Liver (tissue), 9 donors: ENCODE results near the gene NEAT1. TPM values are rescaled to one million over a fixed set of nuclear protein-coding genes. Genes with fewer than 3 reads are reported as not detected.

Source experiments
- DNase-seq: peaks from one replicate; pipeline ENCODE4 v3.0.0-alpha.2; 2017; ENCODE audit warnings: low spot score
- H3K27ac ChIP-seq, 2 donors: one replicate each; pipeline ENCODE4 v1.7.0; 2013; ENCODE audit warnings: inconsistent platforms in 2 of 2, low read length in 2 of 2, control low read depth in 1 of 2, low read depth in 1 of 2, mild to moderate bottlenecking in 1 of 2
- H3K27me3 ChIP-seq, 4 donors: one replicate each; pipeline versions ENCODE4 v1.6.1 to v1.7.0; 2013; ENCODE audit warnings: low read length in 3 of 4, inconsistent platforms in 1 of 4, mild to moderate bottlenecking in 1 of 4, moderate library complexity in 1 of 4; ENCODE audit not compliant: control insufficient read depth in 4 of 4, insufficient read depth in 4 of 4
- H3K36me3 ChIP-seq, 4 donors: one replicate each; pipeline versions ENCODE4 v1.6.1 to v1.7.0; 2013; ENCODE audit warnings: low read length in 3 of 4, mild to moderate bottlenecking in 3 of 4, low read depth in 1 of 4, moderate library complexity in 1 of 4; ENCODE audit not compliant: control insufficient read depth in 4 of 4, insufficient read depth in 3 of 4
- H3K4me1 ChIP-seq, 4 donors: one replicate each; pipeline versions ENCODE4 v1.6.1 to v1.7.0; 2013; ENCODE audit warnings: low read length in 3 of 4, mild to moderate bottlenecking in 3 of 4, moderate library complexity in 1 of 4; ENCODE audit not compliant: control insufficient read depth in 4 of 4, insufficient read depth in 4 of 4
- H3K4me3 ChIP-seq, 3 donors: one replicate each; pipeline versions ENCODE4 v1.6.1 to v1.7.0; 2013; ENCODE audit warnings: low read length in 3 of 3, control low read depth in 1 of 3, low read depth in 1 of 3, mild to moderate bottlenecking in 1 of 3
- H3K9ac ChIP-seq, 2 donors: one replicate each; pipeline ENCODE4 v1.7.0; 2013; ENCODE audit warnings: low read length in 2 of 2, mild to moderate bottlenecking in 2 of 2, moderate library complexity in 2 of 2, control low read depth in 1 of 2, low read depth in 1 of 2
- H3K9me3 ChIP-seq, 4 donors: one replicate each; pipeline versions ENCODE4 v1.6.1 to v1.7.0; 2013; ENCODE audit warnings: low read length in 3 of 4; ENCODE audit not compliant: control insufficient read depth in 4 of 4
- EGR1 ChIP-seq, 2 donors: IDR thresholded peaks; 2 replicates each; pipeline ENCODE4 v1.6.1; 2016 to 2018; ENCODE audit warnings: antibody characterized with exemption in 2 of 2, low read depth in 2 of 2
- FOXA2 ChIP-seq: IDR thresholded peaks from 2 replicates; pipeline ENCODE4 v1.6.1; 2016; ENCODE audit warnings: antibody characterized with exemption
- GABPA ChIP-seq, 2 donors: IDR thresholded peaks in 1 of 2; conservative IDR thresholded peaks in 1 of 2; 2 replicates each; pipeline ENCODE4 v1.6.1; 2016; ENCODE audit warnings: antibody characterized with exemption in 2 of 2, mild to moderate bottlenecking in 1 of 2, moderate library complexity in 1 of 2
- HNF4A ChIP-seq, 2 donors: conservative IDR thresholded peaks; 2 replicates each; pipeline ENCODE4 v1.6.1; 2016; ENCODE audit warnings: antibody characterized with exemption in 2 of 2, mild to moderate bottlenecking in 2 of 2
- HNF4G ChIP-seq: IDR thresholded peaks from 2 replicates; pipeline ENCODE4 v1.6.1; 2016; ENCODE audit warnings: antibody characterized with exemption
- NR2F2 ChIP-seq: IDR thresholded peaks from 2 replicates; pipeline ENCODE4 v1.6.1; 2016; ENCODE audit warnings: antibody characterized with exemption
- RAD21 ChIP-seq, 2 donors: IDR thresholded peaks; 2 replicates each; pipeline ENCODE4 v1.6.1; 2016; ENCODE audit warnings: antibody characterized with exemption in 2 of 2, mild to moderate bottlenecking in 2 of 2
- RXRA ChIP-seq, 2 donors: IDR thresholded peaks; 2 replicates each; pipeline ENCODE4 v1.6.1; 2017 to 2018; ENCODE audit warnings: antibody characterized with exemption in 2 of 2, mild to moderate bottlenecking in 1 of 2
- SP1 ChIP-seq: IDR thresholded peaks from 2 replicates; pipeline ENCODE4 v1.6.1; 2018; ENCODE audit warnings: antibody characterized with exemption, mild to moderate bottlenecking
- TAF1 ChIP-seq: conservative IDR thresholded peaks from 2 replicates; pipeline ENCODE4 v1.6.1; 2016; ENCODE audit warnings: antibody characterized with exemption, mild to moderate bottlenecking
- YY1 ChIP-seq: IDR thresholded peaks from 2 replicates; pipeline ENCODE4 v1.6.1; 2016; ENCODE audit warnings: antibody characterized with exemption, mild to moderate bottlenecking
- WGBS: extraction: QIAGEN DNeasy Blood & Tissue Kit; methylation state at CpG from one replicate; pipeline ENCODE4 v1.1.7; 2013; 5-methylcytosine and 5-hydroxymethylcytosine counted together
- polyA plus RNA-seq, 2 donors: library from polyadenylated mRNA; stranded (reverse) in 1 of 2; unstranded in 1 of 2; fragments of 200-250 nt in 1 of 2; fragments of >200 nt in 1 of 2; fragmentation: Nextera tagmentation in 1 of 2; extraction: Ambion mirVana in 1 of 2; gene quantifications; one replicate each; pipeline versions ENCODE4 v1.2.1 to v1.2.3, GENCODE V29; 2013 to 2015
- total RNA-seq, 2 donors: library from RNA; depleted of rRNA; stranded (reverse); fragments of >200 nt; gene quantifications; one replicate each; pipeline ENCODE4 v1.2.3, GENCODE V29; 2014
- TF ChIP-seq, protein P1 (sequence below): IDR thresholded peaks from 2 replicates; pipeline ENCODE4 v1.6.1; 2016; ENCODE audit warnings: antibody characterized with exemption, mild to moderate bottlenecking
- TF ChIP-seq, protein P2 (sequence below): fragments of 150-350 bp; IDR thresholded peaks from 2 replicates; pipeline ENCODE4 v1.5.1; 2017; ENCODE audit warnings: improper control_type of control experiment, low read depth, low read length; ENCODE audit not compliant: missing input control
- TF ChIP-seq, protein P3 (sequence below): IDR thresholded peaks from 2 replicates; pipeline ENCODE4 v1.6.1; 2016; ENCODE audit warnings: antibody characterized with exemption
- TF ChIP-seq, protein P4 (sequence below): IDR thresholded peaks from 2 replicates; pipeline ENCODE4 v1.6.1; 2016; ENCODE audit warnings: antibody characterized with exemption
- TF ChIP-seq, protein P5 (sequence below): IDR thresholded peaks from 2 replicates; pipeline ENCODE4 v1.6.1; 2016; ENCODE audit warnings: antibody characterized with exemption
- donor health status: healthy.
- donor health status: healthy.
- donor health status: healthy.
- donor health status: healthy.
- donor health status: healthy.

Gene NEAT1
- total and polyA plus RNA-seq, 4 donors = 29.6 to 1,968 (median 80.8) TPM

DNA sequence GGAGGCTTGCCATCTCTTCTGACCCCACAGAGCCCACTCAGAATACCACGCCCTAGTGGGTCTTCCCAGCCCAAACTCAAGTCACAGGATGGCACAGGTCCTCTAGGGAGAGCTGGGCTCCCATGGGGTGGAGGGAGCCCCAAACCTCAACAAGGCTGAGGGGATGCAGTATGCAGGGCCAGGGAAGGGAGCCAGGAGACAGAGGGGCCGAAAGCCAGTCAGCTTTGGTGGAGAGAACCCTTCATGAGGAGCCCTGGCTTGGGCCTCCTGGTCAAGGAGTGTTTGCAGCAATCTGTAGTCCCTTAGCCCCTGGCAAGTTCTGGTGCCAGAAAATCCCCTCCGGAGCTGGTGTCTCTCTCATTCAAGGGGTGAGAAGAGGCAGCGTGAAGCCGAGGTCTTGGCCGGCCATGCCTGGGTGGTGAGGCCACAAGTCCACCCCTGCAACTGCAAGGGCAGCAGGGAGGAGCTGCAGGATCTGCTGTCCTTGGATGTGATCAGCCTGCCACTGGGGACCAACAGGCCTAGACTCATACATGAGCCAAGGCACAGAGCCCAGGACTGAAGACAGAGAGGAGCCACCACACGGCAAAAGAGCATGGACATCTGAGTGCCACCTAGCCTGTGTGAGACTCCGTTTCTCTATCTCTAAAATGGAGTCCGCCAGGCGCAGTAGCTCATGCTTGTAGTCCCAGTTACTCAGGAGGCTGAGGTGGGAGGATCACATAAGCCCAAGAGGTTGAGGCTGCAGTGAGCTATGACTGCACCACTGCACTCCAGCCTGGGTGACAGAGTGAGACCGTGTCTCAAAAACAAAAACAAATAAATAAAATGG lies 24.1 kb downstream of the NEAT1 start:
- Histone ChIP-seq H3K27me3 (no peaks in the 10 kb centered on the region), H3K36me3 (peaks cover 0 to 5% (median 3%) of the 10 kb centered on the region in 4 donors), H3K9me3 (no peaks in the 10 kb centered on the region), H3K4me3 (no peak overlapping the region), H3K9ac (no peak overlapping the region), H3K4me1 (peaks cover 0 to 2% (median 0%) of the 10 kb centered on the region in 4 donors), H3K27ac (peak overlapping the region; percentile 1 to 46)
- 58% methylated on average over 11 of the region's 11 CpGs for WGBS
- TF ChIP-seq NR2F2 = peak; percentile 4
- TF ChIP-seq, protein P1, sequence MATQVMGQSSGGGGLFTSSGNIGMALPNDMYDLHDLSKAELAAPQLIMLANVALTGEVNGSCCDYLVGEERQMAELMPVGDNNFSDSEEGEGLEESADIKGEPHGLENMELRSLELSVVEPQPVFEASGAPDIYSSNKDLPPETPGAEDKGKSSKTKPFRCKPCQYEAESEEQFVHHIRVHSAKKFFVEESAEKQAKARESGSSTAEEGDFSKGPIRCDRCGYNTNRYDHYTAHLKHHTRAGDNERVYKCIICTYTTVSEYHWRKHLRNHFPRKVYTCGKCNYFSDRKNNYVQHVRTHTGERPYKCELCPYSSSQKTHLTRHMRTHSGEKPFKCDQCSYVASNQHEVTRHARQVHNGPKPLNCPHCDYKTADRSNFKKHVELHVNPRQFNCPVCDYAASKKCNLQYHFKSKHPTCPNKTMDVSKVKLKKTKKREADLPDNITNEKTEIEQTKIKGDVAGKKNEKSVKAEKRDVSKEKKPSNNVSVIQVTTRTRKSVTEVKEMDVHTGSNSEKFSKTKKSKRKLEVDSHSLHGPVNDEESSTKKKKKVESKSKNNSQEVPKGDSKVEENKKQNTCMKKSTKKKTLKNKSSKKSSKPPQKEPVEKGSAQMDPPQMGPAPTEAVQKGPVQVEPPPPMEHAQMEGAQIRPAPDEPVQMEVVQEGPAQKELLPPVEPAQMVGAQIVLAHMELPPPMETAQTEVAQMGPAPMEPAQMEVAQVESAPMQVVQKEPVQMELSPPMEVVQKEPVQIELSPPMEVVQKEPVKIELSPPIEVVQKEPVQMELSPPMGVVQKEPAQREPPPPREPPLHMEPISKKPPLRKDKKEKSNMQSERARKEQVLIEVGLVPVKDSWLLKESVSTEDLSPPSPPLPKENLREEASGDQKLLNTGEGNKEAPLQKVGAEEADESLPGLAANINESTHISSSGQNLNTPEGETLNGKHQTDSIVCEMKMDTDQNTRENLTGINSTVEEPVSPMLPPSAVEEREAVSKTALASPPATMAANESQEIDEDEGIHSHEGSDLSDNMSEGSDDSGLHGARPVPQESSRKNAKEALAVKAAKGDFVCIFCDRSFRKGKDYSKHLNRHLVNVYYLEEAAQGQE = no peak
- TF ChIP-seq, protein P2, sequence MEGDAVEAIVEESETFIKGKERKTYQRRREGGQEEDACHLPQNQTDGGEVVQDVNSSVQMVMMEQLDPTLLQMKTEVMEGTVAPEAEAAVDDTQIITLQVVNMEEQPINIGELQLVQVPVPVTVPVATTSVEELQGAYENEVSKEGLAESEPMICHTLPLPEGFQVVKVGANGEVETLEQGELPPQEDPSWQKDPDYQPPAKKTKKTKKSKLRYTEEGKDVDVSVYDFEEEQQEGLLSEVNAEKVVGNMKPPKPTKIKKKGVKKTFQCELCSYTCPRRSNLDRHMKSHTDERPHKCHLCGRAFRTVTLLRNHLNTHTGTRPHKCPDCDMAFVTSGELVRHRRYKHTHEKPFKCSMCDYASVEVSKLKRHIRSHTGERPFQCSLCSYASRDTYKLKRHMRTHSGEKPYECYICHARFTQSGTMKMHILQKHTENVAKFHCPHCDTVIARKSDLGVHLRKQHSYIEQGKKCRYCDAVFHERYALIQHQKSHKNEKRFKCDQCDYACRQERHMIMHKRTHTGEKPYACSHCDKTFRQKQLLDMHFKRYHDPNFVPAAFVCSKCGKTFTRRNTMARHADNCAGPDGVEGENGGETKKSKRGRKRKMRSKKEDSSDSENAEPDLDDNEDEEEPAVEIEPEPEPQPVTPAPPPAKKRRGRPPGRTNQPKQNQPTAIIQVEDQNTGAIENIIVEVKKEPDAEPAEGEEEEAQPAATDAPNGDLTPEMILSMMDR = no peak
- no peak for TF ChIP-seq GABPA (IDR thresholded peaks at IDR 0.05 in 1 of 2, conservative IDR thresholded peaks at IDR 0.05 in 1 of 2)
- TF ChIP-seq, protein P3, sequence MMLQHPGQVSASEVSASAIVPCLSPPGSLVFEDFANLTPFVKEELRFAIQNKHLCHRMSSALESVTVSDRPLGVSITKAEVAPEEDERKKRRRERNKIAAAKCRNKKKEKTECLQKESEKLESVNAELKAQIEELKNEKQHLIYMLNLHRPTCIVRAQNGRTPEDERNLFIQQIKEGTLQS = no peak
- peak; percentile 11 for TF ChIP-seq YY1
- no peak for TF ChIP-seq HNF4A (conservative IDR thresholded peaks at IDR 0.05)
- TF ChIP-seq EGR1 (IDR thresholded peaks at IDR 0.05; ENCODE audit: low read depth in 2 of 2) = no peak
- TF ChIP-seq SP1 = no peak
- no peak for TF ChIP-seq FOXA2
- TF ChIP-seq, protein P4, sequence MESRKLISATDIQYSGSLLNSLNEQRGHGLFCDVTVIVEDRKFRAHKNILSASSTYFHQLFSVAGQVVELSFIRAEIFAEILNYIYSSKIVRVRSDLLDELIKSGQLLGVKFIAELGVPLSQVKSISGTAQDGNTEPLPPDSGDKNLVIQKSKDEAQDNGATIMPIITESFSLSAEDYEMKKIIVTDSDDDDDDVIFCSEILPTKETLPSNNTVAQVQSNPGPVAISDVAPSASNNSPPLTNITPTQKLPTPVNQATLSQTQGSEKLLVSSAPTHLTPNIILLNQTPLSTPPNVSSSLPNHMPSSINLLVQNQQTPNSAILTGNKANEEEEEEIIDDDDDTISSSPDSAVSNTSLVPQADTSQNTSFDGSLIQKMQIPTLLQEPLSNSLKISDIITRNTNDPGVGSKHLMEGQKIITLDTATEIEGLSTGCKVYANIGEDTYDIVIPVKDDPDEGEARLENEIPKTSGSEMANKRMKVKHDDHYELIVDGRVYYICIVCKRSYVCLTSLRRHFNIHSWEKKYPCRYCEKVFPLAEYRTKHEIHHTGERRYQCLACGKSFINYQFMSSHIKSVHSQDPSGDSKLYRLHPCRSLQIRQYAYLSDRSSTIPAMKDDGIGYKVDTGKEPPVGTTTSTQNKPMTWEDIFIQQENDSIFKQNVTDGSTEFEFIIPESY = no peak
- no peak for DNase-seq

DNA sequence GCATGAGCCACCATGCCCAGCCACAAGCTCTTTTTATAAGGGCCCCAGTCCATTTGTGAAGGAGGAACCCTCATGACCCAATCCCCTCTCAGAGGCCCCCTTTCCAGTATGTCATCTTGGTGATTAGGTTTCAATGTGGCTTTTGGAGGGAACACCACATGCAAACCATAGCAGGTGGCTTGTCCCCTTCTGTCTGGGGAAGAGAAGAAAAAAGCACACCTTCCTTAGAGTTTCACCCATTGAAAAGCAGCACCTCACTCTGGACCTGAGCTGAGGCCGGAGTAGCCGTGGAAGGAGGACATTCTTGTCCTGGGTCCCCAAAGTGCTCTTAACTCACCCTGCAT lies 25.4 kb downstream of the NEAT1 start:
- DNase-seq = no peak
- H3K27ac ChIP-seq = peak overlapping the region in 1 of 2 donors; percentile 54
- H3K9ac ChIP-seq = no peak overlapping the region
- no peaks in the 10 kb centered on the region for H3K4me1 ChIP-seq
- H3K36me3 ChIP-seq = peaks cover 0 to 5% (median 2%) of the 10 kb centered on the region in 4 donors
- H3K27me3 ChIP-seq = no peaks in the 10 kb centered on the region
- 91% methylated on average over 2 of the region's 2 CpGs for WGBS
- no peaks in the 10 kb centered on the region for H3K9me3 ChIP-seq
- no peak overlapping the region for H3K4me3 ChIP-seq
- TF ChIP-seq YY1 = no peak
- TF ChIP-seq EGR1 (IDR thresholded peaks at IDR 0.05; ENCODE audit: low read depth in 2 of 2) = no peak
- TF ChIP-seq HNF4A (conservative IDR thresholded peaks at IDR 0.05) = peak in 1 of 2 donors; percentile 3
- TF ChIP-seq, protein P3 = no peak
- TF ChIP-seq, protein P2 = no peak
- TF ChIP-seq, protein P4 = no peak
- TF ChIP-seq HNF4G = no peak
- no peak for TF ChIP-seq GABPA (IDR thresholded peaks at IDR 0.05 in 1 of 2, conservative IDR thresholded peaks at IDR 0.05 in 1 of 2)
- no peak for TF ChIP-seq NR2F2
- no peak for TF ChIP-seq FOXA2
- TF ChIP-seq SP1 = no peak
- TF ChIP-seq, protein P5, sequence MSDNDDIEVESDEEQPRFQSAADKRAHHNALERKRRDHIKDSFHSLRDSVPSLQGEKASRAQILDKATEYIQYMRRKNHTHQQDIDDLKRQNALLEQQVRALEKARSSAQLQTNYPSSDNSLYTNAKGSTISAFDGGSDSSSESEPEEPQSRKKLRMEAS = no peak
- TF ChIP-seq RXRA (IDR thresholded peaks at IDR 0.05) = peak in 1 of 2 donors; percentile 2
- peak in 1 of 2 donors; percentile 1 for TF ChIP-seq RAD21 (IDR thresholded peaks at IDR 0.05)
- TF ChIP-seq TAF1 = no peak
